COLO668 (cell line): Measurements from ENCODE around the gene LRPPRC.

ENCODE experiments used
- DNase-seq: peaks from one replicate; lab custom pipeline; 2025; ENCODE audit not compliant: unreplicated experiment; lab: John Stamatoyannopoulos, UW

LRPPRC gene

DNA sequence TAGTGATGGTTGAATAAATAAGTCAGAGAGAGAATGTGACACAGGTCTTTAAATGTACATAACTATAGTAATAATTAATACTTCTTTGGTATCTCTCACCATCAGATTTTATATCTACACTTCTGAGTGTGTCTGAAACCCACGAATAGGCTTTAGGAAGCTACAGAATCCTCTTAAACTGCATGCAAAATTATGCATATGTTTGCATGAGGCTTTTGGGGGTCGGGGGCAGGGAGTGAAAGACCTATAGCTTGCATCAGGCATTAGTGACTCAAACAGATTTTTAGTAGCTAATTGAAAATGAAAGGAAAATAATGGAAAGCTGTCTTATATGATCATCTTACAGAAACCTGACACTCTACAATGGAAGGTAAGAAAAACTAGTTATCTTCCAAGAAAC, 14.9 kb downstream of the LRPPRC start:
- no peak for DNase-seq

DNA sequence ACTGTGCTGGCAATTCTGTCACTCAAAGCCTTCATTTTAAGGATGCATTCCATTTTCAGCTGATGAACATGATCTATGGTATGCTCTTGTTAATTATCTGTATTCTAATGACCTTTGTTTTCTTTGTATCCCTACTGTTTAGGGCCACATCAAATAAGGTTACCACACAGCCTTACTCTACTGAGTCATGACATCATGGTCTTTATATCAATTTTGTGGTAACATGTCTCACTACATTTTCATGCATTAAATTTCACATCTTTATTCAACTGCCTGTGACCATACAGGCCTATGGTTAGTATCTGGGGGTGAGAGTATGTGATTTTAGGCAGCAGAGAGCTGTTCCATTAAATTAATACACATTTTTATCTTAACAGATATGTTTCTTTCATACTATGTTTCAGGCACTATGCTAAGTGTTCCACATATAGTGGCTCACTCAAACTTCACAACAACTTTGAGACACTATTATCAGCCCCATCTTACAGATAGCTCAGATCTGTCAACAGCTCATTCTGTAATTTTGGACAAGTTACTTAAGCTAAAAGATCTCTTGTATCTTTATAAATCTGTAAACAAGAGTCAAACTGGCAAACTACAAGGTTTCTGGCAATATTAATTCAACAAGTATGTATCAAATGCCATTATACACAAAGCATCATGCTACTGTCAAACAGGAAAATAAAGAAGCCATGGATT, 18.0 kb downstream of the LRPPRC start:
- no peak for DNase-seq

DNA sequence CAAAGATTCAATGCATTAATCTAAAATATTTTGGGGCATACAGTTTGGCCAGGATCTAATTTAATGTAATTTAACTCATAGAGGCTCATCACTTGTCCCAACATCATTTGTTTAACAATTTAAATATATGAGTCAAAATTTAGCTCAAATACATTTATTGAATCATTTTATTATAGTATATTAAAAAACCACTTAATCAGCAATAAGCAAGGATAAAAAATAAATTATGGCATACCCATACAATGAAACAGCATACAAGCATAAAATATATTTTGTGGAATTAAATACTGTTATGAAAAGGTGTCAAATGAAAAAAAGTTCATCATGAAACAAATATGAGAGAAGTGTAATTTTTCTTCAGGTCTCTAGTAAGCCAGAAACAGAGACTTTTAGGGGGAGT, 34.9 kb downstream of the LRPPRC start:
- DNase-seq, result no peak

DNA sequence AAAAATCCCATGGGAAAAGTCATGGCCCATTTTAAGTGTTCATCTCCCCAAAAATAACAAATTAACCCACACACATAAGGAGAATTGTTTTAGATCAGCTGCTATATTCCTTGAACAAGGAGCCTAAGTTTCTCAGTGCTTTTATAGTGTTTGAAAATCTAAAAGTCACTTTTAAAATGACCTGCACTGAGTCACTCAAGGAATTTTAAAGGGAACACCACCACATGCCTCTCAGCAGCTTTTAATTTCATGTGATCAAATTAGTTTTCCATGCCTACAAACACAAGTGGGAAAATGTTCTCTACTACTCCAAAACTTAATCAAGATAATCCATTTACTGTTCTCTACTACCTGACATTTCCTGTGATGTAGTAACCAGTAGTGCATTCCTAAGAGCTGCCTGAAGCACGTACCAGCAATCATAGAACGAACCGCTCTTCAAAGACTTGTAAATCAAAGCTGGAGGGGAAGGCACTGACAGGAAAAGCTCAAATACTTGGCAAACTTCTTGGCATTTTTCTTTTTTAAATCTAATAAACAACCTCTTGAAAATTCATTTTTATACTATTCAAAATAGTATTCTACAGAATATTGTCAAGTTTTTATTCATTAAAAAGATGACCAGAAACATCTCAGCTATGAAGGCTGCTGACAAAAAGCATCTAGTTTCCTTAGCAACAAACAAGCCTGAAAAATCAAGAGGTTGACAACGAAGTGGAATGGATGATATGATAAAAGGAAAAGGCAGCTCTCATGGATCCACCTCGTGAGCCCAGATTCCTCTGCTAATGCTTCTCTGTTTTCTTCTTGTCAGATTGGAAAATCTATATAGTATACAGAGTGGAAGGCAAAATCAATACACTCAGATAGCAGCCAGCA, 37.2 kb downstream of the LRPPRC start:
- DNase-seq, result no peak

DNA sequence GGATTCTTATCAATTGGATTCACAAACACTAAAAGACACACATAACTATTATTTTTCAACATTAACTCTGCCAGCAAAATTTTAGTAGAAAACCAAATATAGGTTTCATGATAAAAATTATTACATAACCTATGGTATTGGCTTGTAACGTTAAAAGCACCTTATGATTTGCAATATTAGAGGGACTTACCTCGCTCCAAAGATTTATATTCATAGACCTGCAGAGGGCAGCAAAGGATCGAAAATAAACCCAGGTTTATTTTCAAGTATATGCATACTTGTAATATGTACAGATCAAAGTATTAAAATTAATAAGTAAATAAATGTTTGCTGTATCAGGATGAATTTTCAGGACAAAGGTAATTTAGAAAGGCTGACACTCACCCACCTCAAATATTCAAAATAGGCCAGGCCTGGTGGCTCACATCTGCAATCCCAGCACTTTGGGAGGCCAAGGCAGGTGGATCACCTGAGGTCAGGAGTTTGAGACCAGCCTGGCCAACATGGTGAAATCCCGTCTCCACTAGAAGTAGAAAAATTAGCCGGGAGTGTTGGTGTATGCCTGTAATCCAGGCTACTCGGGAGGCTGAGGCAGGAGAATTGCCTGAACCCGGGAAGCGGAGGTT, 45.3 kb downstream of the LRPPRC start:
- no peak for DNase-seq

DNA sequence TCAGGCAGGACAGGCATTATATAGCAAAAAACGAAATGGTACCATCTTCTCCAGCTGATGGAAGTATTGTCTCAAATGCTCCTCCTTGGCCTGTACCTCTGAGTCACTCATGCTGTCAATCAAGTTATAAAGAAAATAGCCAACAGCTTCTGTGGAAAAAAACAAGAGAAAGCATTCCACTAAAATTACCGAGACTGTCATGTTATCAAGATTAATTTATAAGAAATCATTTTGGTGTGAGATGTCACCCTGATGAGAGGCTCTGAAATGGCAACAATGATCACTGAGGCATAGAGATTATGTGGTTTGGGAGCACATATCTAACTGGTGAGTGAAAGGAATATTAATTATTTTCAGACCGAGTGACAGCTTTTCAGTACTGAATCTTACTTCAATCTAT, 47.4 kb downstream of the LRPPRC start:
- no peak for DNase-seq

DNA sequence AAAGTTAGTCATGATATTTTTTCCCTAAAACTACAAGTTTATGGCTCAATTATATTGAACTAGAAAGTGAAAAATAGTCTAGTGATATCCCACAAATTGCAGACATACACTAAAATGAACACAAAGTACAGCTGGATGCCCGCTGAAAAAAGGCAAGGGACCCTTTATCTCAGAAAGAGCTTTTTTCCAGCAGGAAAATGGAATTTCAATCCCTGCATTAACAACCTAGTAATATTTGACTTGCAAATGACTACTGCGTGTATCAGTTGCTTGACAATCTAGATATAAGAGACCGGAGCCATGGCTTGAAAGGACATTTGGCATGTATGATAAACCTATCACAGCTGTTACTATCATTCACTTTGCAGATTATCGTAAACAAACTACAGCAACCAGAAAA, 49.1 kb downstream of the LRPPRC start:
- DNase-seq, result no peak

DNA sequence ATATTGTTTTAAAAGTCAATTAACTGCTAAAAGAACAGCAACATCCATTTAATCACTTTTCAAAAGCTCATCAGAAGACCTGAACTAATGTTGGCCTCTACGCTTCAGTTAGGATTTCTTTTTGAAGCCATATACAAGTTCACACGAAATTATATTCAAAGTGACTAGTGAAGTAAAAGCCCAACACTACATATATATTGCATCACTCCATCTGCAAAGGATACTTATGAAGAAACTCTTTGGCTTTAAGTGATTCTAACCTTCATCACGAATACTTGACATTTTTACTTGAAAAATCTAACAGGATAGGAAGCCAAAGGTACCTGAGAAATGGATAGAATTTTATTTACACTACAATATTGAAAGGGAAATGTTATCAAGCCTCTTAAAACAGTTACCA, 50.4 kb downstream of the LRPPRC start:
- no peak for DNase-seq

DNA sequence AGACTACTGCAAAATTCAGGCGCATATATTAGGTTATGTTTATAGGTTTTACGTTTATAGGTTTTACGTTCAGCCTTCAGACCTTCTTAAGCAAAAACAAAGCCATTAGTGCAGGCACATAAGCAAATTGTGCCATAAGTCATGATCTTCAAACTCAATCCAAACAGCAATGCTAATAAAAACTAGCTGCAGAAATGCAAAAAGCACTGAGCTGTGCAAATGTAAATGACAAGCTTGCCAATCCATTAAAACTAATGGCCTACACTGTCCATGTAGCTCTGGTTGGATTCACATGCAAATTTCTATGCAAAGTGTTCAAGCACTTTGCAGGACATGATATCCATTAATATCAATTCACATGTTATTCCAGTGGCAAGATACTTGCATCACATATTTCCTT, 50.9 kb downstream of the LRPPRC start:
- DNase-seq, result no peak

DNA sequence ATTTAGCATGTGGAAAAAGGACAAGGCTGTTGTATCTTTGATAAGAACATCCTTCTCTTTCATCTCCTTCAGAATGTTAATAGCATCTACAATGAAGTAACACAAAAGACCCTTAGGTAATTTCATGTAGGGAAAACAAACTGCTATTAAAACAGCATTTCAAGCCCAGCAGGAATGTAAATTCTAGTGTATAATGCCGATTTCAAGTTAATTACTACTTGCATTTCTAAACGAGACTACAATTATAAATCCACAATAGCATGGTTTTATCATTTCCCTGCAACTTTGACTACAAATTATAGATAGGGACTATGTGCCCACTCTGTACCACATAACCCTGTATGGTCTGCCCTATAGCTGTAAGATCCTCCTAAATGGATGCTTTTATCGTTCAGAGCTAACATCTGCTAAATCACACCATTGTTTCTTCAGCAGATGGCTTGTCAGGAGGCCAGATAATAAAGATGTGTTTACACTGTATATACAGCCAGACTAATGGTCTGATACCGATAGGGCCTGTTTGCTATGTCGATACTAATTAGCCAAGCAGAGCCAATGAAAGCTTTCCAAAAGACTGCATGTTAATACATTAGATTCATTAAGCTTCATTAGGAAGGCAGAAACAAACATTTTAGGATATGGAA, 51.9 kb downstream of the LRPPRC start:
- DNase-seq, result no peak

DNA sequence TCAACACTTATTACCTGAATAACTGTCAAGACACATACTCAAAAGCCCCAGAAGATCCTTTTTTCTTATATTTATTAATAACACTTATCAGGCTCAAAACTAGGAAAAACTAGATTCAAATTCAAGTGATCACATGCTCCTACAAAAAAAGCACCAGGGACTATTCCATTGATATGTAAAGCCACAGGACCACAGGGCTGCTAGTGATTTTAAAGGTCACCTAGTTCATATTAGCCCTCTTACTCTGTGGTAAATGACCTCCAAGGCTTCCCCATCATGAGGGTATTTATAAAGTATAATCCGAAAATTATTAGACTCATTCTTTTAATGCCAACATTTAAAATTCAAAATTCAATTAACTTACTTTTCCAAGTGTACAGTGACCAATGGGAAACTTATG, 52.5 kb downstream of the LRPPRC start:
- no peak for DNase-seq

DNA sequence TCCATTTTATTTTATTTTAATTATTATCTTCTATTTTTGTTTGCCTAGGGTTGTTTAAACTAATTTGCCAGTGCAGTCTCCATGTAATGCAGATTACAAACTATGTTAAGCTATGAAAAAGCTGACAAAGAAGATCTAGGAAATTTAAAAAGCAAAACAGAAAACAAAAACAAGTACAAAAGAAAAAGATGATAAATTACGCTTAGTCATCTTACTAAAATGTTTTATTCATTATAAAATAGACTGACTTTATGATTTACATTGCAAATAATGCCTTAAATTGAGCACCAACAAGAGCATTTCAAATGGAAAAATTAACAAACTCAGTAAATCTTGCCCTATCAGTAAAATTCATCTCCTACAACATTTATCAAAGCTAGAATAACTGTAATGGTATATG, 52.9 kb downstream of the LRPPRC start:
- no peak for DNase-seq

DNA sequence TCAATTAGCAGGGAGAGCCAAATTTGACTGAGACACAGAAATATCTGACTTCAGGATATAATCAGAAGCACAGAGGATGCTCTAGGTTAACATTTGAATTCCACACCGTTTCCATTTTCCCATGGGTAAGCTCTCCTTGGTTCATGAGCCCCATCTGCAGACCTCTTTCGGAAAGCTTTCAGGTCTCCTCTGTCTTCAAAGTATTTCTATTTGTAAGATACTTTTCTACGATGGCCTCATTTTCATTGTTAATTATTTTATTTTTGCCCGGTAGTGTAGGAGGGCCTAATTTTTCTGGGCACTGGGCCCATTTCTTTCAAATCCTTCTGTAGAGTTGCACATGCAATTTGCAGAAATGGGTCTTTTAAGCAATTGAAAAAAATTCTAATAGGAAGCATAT, 53.8 kb downstream of the LRPPRC start:
- no peak for DNase-seq

DNA sequence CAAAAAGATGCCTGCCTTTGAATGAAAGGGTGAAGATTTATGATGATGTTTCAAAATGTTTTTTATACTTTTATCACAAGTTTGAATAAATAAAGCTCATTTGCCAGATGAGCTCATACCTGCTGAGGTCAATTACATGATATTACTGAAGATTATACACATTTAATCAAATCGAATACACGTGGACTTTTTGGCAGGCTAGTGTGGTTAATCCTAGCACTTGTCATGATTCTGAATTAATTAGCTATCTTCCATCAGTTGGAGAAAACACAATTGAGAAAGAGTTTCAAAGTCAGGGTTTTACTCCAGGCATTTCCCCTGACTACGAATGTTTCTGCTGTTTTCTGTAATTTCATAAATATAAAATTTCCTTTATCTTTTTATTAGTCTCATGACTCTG, 54.4 kb downstream of the LRPPRC start:
- no peak for DNase-seq

DNA sequence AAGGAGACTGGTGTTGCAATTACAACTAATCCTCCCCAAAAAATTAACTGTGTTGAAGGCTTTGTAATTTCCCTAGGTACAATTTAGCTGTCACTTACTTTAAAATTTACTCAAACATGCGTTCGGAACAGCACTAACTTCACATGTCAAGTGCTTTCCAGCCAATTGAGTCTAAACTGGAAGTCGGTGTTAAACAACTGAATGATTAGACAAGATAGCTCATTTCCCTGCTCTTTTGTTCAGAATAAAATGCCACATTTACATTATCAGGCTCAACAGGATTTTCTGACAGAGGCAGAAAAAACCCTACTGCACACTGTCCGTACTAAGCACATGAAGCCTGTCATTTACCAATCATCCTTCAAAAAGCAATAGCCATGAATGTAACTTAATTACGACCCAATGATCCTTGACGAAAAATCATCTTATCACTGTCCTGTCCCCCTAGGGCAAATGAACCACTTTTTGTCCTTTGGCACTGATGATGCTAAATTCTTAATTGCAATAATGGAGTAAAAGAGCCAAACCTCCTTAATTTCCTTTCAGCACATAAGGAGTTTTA, 56.0 kb downstream of the LRPPRC start:
- DNase-seq, result no peak

DNA sequence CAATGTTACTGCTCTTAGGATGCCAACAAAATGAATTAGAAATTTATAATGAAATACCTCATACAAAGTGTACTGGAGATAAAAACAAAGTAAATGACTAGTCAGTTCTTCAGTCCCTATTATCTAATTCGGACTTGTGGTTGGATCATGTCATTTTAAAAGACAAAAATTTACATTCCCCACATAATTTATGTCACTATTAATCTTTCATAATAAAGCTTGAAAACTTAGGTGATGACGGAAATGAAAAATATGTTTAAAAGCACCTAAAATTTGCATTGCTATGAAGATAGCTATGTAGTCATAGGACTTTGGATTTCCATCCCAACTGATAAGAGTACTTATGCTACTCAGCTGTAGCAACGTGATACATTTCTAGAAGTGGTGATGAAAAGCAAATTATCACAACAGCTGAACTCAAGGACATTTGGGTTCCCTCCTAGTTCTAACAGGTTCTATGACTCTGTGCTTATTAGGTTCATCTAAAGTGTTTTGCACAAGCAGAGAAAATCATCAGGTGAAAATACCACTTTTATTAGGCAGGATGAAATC, 58.4 kb downstream of the LRPPRC start:
- no peak for DNase-seq

DNA sequence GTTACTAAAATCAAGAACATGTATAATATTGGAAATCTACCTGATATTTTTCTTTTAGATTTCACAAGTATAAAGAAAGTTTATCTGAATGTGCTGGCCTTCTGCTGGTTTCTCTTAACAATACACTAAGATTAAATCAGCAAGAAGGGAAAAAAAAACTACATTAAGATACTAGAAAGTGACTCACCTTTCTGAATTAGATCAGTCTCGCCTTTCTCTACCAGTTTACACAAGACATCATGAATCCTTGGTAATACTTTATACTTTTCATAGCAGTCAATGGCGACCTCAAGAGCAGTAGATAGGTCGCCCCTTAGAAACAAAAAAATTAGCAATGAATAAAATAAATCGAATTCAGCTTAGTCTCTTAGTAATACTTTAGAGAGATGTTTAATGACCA, 61.2 kb downstream of the LRPPRC start:
- DNase-seq, result no peak

DNA sequence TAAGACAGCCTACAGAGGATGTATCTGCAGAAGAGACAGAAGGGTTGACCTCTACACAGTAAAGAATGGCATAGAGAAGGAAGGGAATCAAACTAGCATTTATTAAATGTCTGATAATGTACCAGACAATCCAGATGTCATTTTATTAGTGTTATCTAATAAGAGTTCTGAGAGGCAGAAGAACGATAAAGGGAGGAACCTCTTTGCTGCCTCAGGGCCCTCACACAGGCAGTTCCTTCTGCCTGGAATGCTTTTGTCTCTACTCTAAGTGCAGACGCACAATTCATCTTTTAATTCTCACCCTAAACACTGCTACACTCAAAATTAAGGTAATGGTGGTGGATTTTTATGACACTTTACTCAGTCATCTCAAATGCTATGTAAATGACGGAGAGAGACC, 64.5 kb downstream of the LRPPRC start:
- DNase-seq, result no peak

DNA sequence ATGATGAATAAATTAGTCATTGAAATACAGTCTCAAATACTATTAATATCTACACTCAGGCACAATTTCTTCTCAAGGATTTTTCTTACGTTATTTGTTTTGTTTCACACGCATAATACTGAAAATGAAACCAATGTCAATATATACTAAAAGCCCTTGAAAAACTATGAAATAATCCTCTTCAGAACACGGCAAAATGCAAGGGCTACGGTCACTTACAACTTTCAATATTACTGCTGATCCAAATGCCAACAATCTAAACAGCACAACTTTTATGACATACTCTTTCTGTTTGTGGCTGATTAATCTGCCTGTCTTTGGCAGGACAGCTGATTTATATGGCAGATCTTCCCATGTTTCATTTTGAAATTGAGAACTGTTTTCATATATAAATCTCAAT, 68.3 kb downstream of the LRPPRC start:
- no peak for DNase-seq

DNA sequence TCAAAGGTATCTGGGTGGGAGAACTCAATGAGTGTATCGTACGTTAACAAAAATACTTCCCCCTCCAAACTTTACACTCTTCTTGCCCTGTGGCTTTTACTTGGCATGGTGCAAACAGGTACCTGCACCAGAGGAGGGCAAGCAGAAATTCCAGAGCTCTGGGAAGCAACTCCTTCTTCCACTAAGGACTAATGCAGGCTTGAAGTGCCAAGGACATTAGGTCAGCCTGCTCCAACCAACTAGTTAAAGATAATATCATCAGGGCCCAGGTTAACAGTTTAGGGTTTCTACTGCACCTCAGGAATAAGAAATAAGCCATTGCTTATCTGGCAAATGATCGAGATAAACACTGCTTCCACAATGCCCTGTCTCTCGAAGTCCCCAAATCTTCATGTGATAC, 70.4 kb downstream of the LRPPRC start:
- DNase-seq, result no peak

DNA sequence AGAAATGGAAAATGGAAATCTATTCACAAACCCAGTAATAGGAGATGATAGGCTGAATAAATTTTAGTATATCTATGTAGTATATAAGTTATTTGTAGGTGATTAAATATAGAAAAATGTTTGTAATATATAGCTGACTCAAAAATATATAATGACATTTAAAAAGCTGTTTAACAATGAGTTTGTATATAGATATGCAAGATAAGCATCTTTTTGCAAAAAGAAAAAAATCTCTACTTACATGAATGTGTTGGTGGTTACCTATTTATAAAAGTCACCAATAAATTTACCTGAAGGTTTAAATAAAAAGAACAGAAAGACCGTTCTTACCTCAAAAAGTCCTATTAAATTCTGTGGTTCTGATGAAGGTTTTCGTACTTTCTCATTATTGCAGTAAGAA, 71.3 kb downstream of the LRPPRC start:
- DNase-seq, result no peak
